C4-2B (cell line): ENCODE results near the gene MLX.

Source experiments
- CTCF ChIP-seq: fragments of 450-650 bp; conservative IDR thresholded peaks from 2 replicates; pipeline ENCODE4 v1.5.1; 2017; ENCODE audit warnings: mild to moderate bottlenecking
- ZFX ChIP-seq: fragments of 450-650 bp; IDR thresholded peaks from 2 replicates; pipeline ENCODE4 v1.6.1; 2017

GRCh38 chr17:42518755-42519545 is 48.0 kb upstream of the MLX start:
- TF ChIP-seq CTCF (no peak), ZFX (no peak)
